HG03103 (cell line): Measurements from ENCODE around the gene CCDC192.

Source experiments
- ATAC-seq: cut with Tn5 transposase; IDR thresholded peaks from one replicate; pipeline ENCODE4 v1.9.1; 2021; ENCODE audit warnings: low read depth; ENCODE audit not compliant: unreplicated experiment

The CCDC192 gene

DNA sequence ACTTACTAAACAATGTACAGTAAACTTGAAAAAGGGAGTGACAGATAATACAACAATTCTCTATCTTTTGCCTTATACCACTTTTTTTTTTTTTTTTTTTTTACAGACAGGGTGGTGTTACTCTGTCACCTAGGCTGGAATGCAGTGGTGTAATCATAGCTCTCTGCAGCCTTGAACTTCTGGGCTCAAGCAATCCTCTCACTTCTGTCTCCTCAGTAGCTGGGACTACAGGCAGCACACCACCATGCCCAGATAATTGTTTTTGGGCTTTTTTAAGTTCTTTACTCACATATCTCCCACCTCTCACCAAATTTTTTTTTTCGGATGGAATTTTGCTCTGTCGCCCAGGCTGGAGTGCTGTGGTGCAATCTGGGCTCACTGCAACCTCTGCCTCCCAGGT lies 208.4 kb downstream of the CCDC192 start:
- ATAC-seq, result no peak

DNA sequence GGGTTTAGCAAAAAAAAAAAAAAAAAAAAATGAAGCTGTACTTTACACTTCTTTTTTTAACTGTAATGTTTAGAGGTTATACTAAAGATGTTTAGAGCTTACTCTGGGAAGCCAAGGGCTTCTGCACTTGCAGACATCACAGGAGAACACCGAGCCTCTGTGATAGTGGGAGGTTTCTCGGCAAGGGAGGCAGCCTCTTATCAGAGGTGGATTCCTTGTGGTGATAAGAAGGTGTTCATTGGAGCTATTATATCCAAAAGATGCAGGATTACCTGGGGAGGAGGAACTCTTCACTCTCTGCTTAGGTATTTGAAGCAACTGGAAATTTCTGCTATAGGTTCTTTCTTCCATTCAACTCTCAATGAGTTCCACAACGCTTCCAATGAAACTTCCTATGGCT lies 209.2 kb downstream of the CCDC192 start:
- no peak for ATAC-seq

DNA sequence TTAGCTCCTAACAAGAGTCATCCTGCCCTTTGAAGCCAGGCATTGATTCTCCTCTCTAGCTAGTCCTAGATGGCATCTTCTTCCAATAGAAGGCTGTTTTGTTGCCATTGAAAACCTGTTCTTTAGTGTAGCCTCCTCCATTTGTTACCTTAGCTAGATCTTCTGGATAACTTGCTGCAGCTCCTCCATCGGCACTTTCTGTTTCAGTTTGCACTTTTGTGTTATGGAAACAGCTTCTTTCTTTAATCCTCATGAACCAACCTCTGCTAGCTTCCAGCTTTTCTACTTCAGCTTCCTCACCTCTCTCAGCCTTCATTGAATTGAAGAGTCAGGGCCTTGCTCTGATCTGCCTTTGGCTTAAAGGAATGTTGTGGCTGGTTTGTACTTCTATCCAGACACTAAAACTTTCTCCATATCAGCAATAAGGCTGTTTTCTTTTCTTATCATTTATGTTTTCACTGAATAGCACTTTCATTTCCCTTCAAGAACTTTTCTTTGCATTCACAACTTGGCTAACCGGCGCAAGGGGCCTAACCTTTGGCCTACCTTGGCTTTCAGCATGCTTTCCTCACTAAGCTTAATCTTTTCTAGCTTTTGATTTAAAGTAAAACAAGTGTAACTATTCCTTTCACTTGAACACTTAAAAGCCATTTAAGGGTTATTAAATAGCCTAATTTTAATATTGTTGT lies 213.8 kb downstream of the CCDC192 start:
- no peak for ATAC-seq

DNA sequence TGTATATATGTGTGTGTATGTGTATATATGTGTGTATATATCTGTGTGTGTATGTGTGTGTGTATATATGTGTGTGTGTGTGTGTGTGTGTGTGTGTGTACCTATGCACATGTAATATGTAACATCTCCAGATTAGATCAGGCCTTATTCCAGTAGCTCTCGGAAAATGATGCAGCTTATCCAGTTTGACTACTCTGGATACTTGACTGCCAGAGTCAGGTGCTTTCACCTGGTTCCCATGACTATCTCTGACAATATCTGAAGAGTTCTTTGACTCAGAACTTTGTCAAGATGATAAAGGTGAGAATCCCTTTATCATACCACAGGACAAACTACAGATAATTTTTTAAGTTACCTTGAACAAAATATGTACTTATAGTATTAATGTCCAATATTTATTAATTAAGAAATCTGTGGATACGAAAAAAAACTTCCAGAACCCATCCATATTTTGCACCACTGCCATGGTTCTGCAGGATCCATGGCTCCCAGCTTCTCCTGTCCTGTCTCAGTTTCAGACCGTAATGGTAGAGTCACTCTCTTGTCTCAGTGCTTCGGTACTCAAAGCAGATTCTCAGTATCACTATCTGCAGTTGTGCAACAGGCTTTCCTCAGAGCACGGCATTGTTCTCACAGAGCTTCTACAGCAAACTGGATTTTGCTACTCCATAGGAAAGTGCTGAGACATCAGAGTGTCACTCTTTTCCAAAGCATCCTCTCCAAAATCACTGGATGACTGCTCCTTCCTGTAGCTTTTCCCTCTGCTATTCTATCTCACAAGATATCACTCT lies 216.0 kb downstream of the CCDC192 start:
- ATAC-seq, result no peak

DNA sequence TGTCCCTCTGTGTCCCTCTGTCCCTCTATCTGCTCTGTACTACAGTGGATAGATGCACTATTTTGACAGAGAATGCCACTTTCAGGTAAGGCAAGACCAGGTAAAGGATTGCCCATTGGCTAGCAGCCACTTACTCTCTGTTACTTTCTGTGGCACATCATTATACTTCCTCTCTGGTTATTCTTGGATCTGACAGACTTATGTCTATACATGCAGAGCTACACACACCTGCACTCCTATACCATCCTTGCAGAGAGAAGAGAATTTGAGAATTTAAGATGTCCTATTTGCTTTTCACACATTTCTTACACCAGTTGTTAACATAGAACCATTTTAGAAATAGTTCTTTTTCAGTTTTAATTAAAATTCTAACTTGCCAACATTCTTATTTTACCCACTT lies 216.6 kb downstream of the CCDC192 start:
- no peak for ATAC-seq

DNA sequence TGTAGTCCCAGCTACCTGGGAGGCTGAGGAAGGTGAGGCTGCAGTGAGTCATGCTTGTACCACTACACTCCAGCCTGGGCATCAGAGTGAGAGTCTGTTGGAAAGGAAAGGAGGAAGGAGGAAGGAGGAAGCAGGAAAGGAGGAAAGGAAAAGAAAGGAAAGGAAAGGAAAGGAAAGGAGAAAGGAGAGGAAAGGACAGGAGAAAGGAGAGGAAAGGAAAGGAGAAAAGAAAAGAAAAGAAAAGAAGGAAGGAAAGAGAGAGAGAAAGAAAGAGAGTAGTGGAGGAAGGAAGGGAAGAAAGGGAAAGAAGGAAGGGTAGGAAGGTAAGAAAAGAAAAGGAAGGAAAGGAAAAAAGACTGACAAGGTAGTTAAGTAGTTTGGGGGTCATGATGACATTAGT lies 217.7 kb downstream of the CCDC192 start:
- ATAC-seq, result no peak

DNA sequence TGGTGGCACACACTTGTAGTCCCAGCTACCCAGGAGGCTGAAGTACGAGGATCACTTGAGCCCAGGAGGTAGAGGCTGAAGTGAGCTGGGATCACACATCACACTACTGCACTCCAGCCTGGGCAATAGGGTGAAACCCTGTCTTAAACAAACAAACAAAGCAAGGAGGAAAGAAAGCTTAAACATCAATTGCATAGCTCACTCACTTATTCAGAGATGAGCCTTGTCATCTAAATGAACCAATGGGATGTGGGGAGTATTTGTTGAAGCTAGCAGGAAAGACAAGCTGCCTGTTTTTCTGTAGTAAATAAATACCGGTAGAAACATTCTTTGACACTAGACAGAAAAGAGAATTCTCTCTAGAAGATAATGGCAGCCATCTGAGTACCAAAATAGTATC lies 219.4 kb downstream of the CCDC192 start:
- no peak for ATAC-seq

DNA sequence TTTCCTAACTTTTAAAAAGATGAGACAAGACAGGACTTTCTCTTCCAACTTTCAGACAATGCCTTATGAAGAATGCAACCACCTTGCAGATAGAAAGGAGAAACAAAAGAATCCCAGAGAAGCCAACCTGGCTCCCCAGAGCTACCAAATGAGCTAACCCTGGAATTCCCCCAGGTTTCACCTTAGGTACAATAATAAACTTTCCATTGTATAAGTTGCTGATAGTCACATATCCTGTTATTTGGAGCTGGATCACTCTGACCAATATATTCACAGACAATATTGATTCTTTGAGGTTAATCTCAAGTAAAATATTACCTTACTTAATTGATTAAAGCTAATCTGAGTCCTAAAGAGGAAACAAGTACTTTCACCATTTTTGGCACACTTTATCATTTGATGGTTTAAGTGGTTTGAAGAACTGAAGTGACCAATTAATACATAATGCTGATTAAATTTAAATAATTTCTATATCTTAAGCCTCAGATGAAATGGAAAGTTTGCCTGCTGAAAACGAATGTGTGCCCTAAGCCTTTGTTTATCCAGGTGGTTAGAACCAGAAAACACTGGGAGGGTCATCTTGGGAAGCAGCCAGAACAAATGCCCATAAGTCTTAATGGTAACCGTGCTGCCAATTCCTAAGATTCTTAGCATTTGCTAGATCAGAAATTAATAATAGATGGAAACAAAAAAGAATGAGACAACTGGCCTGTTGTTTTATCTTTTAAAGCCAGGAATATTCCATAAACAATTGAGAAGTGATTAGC lies 220.8 kb downstream of the CCDC192 start:
- ATAC-seq, result no peak

DNA sequence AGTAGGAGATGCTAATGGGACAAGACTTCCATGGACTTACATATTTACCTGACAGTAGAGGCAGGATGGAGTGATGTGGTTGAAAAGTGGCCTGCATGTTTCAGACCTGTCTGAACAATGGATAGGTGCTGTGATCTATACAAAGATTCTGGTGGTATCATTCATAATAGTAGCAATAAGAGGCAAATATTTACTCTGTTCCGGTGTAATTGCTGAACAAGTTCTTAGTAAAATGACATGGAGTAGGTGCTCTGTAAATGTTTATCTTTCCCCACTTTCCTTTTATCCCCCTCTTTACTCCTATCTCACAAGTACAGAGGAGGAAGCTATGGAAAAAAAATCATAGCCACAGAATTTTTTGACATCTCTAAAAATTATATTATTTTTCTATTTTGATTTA lies 221.4 kb downstream of the CCDC192 start:
- no peak for ATAC-seq

DNA sequence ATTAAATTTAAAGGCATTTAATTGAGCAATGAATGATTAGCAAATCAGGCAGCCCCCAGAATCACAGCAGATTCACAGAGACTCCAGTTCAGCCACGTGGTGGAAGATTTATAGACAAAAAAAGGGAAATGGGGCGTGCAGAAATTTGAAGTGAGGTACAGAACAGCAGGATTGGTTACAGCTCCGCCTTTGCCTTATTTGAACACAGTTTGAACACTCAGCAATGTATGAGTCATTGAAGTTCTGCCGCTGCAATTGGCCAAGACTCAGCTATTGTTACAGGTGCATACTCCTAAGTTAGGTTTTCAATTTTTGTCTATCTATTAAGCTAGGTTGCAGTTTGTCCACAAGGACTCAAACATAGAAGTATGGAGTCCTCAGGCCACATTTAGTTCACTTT lies 222.7 kb downstream of the CCDC192 start:
- ATAC-seq, result no peak

DNA sequence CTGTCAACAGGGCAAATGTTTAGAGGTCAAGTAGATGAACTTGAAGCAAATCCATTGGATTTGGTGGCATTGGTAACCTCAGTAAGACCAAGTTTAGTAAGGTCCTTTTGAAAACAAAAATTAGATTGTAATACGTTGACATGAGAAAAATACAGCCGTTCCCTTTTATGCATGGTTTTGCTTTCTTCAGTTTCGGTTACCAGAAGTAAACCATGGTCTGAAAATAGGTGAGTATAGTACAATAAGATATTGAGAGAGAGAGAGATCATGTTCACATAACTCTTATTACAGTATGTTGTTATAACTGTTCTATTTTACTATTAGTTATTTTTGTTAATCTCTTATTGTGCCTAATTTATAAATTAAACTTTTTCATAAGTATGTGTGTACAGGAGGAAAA lies 223.8 kb downstream of the CCDC192 start:
- no peak for ATAC-seq

DNA sequence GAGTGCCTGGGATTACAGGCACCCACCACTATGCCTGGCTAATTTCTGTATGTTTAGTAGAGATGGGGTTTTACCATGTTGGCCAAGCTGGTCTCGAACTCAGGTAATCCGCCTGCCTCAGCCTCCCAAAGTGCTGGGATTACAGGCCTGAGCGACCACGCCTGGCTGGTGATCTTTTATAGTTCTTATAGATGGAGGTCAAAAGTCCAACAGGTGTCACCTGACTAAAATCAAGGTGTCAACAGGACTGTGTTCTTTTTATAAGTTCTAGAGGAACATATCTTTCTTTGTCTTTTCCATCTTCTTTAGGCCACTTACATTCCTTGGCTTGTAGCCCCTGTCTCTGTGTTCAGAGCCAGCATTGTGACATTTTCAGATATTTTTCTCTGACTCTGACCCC lies 224.9 kb downstream of the CCDC192 start:
- no peak for ATAC-seq

DNA sequence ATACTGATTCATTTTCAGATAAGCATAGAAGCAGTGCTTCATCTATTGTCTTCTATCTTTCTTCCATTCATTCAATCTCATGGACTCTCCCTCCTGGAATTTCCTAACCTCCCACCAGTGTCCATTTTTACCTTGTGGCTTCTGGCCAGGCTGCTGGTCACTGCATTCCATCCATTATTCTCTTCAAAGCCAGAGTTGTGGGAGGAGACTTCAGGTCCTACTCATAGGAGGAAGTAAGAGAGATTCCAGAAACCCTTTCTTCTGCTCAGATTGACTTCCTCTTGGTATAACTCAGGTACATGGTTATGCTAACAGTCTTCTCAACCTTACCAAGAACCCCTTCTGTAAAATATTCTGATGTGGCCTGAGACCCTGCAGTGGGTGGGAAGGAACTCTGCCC lies 227.1 kb downstream of the CCDC192 start:
- ATAC-seq, result no peak

DNA sequence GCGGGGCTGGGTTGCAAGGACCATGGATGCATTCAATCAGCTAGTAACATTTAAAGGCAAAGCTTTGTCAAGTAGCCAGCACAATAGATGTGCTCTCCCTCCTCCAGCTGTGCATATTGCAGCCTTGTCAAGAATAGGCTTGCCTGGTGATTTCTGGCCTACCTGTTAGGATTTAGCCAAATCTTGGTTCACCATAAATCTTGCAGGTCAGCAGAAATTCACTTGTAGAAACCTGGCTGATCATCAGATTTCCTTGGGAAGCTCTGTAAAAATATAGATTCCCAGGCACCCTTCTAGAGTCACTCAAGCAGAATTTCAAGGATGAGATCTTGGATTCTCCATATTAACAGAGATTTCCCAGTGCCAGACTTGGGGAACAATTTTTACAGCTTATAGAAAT lies 228.2 kb downstream of the CCDC192 start:
- ATAC-seq, result no peak

DNA sequence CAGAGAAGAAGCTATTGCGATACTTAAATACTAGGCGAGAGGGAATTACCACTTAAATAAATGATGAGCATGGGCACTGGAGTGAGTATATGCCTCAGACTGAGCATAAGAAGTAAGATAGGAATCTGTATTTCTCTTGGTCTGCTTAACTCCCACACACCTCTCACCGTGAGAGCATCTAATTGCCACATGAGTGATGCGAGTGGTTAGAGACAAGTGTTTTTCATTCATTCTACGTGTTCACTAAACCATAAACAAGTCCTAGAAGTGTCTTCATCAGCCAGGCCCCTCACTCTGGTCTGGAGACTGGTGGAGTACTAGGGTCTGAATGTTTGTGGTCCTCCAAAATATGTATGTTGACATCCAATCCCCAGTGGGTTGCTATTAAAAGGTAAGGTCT lies 230.2 kb downstream of the CCDC192 start:
- no peak for ATAC-seq

DNA sequence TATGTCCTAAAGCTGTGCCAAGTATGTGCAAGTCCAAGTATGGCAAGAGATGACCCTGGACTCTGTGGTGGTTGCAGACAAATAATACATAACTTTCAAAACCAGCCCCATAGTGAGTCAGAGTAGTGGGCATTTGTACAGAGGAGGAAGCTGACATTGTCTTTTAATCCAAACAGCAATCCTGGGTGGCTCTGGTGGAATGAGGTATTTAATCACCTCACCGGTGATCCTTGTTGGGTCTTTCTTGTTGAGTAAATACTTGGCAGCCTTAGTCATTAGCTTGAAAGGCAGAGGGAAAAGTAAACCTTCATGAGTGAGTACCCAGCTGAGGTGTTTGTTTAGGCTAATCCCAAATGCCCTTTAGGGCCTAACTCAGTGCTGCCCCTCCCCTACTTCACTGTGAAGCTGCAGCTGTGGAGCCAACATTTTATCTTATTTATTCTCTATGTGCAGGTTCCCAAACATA lies 231.6 kb downstream of the CCDC192 start:
- ATAC-seq, result no peak

DNA sequence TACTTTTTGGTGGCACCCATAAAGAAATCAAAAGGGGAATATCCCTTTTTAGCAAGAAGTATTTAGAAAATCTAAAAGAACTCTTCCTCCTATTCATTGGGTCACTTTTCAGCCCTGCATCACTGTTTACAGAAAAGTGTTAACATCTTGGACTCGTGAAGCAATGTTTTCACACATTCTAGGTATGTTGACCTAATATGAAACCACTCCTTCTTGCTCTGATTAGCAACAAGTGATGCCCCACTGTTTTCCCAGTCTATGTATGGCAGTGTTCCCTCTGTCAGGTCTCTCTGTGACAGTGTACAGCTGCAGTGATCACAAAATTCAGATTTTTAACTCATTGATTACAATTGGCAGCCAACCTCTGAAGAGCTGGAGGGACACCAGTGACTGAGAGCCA lies 232.2 kb downstream of the CCDC192 start:
- ATAC-seq, result no peak

DNA sequence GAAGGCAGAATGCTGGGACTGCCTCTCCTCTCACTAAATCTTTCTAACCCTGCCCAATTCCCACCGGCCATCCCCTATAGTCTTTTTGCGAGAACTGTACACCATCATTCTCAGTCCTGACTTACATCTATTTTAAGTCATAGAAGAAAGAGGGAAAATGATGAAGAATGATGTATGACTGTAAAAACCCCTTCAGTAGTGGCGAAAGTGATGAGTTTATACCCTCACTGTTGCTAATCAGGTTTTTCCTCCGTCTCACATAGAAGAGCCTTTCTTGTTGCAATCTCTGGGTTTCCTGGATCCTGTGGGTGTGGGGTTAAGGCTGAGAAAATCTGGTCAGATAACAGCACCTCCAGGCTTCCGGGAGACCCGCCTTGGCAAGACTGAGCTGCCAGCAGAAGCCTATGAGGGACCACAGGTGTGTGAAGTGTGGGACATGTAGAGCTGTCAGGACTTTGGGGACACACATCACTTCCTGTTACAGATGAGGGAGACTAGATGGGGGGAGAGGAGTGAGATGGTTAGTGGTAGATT lies 233.3 kb downstream of the CCDC192 start:
- no peak for ATAC-seq

DNA sequence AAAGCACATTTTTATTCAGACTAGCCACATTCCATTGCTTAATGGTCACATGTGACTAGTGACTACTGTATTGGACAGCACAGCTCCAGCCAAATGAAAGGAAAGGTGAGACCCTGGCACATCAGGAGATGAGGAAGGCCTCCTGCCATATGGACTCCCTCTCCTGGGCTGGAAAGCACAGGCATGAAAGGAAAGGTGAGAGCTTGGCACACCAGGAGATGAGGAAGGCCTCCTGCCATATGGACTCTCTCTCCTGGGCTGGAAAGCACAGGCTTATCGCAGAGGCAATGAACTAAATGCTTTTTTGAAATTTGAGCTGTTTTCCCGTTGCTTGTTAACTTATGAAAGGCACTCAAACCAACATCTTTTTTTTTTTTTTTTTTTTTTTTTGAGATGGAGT lies 235.6 kb downstream of the CCDC192 start:
- no peak for ATAC-seq

DNA sequence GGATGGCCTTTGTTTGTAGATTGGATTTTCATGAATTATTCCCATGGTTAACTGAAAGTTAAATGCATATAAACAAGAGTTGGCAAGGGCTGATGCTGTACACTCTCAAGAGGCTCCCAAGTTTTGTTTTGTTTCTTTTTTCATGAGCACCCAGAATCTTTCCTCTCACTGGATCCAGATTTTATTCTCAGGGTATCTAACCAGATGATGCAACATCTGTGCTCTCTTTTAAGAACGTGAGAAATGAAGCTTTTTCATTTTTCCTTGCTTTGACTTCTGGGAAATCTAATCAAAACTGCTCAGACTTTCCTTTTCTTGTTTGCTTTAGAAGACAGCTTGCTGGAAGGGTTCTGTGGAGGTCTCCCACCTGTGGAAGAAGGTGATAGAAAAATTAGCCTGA lies 237.7 kb downstream of the CCDC192 start:
- no peak for ATAC-seq

DNA sequence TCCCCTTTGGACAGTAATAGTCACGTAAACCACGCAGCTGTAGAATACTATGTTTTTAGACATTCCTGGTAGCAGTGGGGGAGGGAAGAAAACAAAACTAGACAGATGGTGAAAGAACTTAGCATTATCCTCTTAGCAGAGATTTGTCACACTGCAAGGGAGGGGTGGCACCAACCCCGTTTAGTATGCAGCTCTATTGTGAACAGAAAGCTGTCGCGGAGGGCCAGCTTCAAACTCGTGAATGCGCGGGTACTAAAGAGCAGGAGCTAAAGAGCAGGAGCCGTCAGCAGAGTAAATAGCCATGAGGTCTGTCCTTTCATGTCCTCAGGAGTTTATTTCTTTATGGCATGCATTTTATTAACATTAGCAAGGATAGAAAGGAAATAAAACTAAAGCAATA lies 238.5 kb downstream of the CCDC192 start:
- ATAC-seq, result no peak
